HL-60 (cell line): ENCODE data around the gene SCAANT1.

ENCODE experiments used
- DNase-seq, 2 experiments: peaks; one replicate each; pipeline ENCODE4 v3.0.0-alpha.2; 2010 to 2020; ENCODE audit warnings: low read depth in 1 of 2, low spot score in 1 of 2
- H3K27ac ChIP-seq: fragments of 250-450 bp; sonication (Bioruptor Pico); replicated peaks from 2 replicates; pipeline ENCODE4 v1.5.1; 2020; ENCODE audit warnings: mild to moderate bottlenecking, moderate library complexity
- H3K27me3 ChIP-seq: fragments of 250-450 bp; sonication (Bioruptor Pico); 2 replicates; pipeline ENCODE4 v1.5.1; 2021; ENCODE audit warnings: mild to moderate bottlenecking, moderate library complexity; ENCODE audit not compliant: insufficient read depth, poor library complexity, severe bottlenecking
- H3K4me3 ChIP-seq: replicated peaks from 2 replicates; pipeline ENCODE4 v1.5.1; 2011; ENCODE audit warnings: mild to moderate bottlenecking, control low read depth, low read length; ENCODE audit not compliant: insufficient read depth
- GABPA ChIP-seq: IDR thresholded peaks from 2 replicates; pipeline ENCODE4 v1.6.1; 2012; ENCODE audit warnings: low read depth
- POLR2AphosphoS5 ChIP-seq: IDR thresholded peaks from 2 replicates; pipeline ENCODE4 v1.6.1; 2012; ENCODE audit warnings: low read depth
- SPI1 ChIP-seq: IDR thresholded peaks from 2 replicates; pipeline ENCODE4 v1.6.1; 2012; ENCODE audit warnings: low read depth, mild to moderate bottlenecking, borderline replicate concordance
- TF ChIP-seq, protein P1 (sequence below): IDR thresholded peaks from 2 replicates; pipeline ENCODE4 v1.6.1; 2012; ENCODE audit warnings: low read depth; ENCODE audit not compliant: insufficient replicate concordance
- TF ChIP-seq, protein P2 (sequence below): IDR thresholded peaks from one replicate; pipeline ENCODE4 v1.5.1; 2011; ENCODE audit warnings: low read length, control low read depth, inconsistent platforms; ENCODE audit not compliant: insufficient read depth

Gene SCAANT1

DNA sequence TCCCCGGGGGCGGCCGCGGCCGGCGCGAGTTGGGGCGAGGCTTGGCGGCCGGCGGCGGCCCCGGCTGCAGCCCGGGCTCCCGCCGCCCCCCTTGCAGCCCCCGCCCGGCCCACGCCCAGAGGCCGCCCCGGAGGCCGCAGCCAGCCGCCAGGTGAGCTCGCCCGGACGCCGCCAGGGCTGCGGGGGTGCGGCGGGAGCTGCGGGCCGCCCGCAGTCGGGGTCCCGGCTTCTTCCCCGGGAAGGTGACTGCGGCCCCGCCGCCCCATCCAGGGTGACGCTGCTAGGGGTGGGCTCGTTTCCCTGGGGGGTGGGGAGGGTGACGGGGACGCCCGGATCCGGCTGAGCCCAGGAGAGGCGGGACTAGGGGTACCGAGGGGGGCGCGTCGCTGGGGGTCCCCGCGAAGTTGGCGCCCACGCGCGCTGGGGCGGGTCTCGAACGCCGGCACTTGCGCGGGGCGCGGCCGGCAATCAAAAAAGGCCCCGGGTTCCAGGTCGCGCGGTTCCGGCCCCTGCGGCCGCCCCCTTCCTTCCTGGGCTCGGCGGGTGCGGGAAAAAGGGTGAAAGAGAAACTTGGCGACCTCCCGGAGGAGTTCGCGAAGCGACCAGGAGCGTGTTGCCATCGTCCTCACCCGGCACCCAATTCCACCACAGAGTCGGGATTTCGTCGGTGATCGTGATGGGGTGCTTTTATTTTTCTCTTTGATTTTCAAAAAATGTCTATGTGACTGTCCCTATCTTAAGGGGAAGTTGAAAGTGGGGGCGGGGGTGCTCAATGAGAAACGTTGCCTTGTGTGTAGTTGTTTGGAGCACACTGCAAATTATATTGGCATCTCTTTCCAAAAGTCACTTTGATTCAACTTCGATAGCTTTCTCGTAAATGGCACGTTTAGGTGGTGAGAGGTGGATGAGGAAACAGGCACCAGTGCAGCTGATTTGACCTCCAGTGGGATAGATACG, 47.9 kb downstream of the SCAANT1 start:
- Histone ChIP-seq H3K4me3 (peak overlapping the region; percentile 72), H3K27me3 (no peaks in the 10 kb centered on the region), H3K27ac (peak overlapping the region; percentile 91)
- DNase-seq = peak; percentile 37 to 68
- TF ChIP-seq GABPA (no peak), SPI1 (peak; percentile 15; the same call in 1 of the 2 replicates), POLR2AphosphoS5 (no peak)
- TF ChIP-seq, protein P1, sequence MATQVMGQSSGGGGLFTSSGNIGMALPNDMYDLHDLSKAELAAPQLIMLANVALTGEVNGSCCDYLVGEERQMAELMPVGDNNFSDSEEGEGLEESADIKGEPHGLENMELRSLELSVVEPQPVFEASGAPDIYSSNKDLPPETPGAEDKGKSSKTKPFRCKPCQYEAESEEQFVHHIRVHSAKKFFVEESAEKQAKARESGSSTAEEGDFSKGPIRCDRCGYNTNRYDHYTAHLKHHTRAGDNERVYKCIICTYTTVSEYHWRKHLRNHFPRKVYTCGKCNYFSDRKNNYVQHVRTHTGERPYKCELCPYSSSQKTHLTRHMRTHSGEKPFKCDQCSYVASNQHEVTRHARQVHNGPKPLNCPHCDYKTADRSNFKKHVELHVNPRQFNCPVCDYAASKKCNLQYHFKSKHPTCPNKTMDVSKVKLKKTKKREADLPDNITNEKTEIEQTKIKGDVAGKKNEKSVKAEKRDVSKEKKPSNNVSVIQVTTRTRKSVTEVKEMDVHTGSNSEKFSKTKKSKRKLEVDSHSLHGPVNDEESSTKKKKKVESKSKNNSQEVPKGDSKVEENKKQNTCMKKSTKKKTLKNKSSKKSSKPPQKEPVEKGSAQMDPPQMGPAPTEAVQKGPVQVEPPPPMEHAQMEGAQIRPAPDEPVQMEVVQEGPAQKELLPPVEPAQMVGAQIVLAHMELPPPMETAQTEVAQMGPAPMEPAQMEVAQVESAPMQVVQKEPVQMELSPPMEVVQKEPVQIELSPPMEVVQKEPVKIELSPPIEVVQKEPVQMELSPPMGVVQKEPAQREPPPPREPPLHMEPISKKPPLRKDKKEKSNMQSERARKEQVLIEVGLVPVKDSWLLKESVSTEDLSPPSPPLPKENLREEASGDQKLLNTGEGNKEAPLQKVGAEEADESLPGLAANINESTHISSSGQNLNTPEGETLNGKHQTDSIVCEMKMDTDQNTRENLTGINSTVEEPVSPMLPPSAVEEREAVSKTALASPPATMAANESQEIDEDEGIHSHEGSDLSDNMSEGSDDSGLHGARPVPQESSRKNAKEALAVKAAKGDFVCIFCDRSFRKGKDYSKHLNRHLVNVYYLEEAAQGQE = no peak

DNA sequence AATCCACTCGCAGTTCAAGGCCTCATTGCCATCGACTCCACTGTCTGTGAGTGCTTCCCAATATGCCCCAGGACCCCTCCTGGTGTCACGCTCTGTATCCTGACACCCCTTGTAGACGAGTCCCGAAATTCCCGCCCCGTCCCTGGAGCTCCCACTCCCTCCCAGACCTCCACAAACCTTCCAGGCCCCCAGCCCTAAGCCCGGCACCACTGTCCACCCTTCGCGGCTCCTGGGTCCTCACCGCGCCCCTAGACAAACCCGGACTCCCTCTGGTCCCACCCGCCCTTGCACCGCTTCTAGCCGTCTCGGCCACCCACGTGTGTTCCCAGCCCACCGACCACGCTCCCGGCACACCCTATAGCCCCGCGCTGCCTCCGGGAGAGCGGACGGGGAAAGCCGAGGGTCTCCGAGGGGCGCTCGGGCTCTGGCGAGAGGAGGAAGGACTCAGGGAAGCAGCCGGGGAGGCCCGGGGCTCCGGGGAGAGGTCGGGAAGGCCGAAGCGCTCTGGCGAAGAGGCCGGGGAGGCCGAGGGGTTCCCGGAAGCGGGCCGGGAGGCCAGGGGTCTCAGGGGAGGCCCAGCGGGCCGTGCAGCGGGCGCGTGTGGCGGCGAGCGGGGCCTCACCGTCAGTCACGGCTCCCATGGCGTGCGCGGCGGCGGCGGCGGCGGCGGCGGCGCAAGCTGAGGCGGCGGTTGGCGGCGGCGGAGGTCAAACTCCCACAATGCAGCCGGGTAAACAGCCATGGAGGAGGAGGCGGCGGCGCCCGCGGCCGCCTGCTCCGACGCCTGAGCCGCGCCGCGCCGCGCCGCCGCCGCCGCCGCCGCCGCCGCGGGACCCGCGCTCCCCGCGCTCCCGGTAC, 48.8 kb downstream of the SCAANT1 start, which contains the start of the genes ATXN7 and THOC7:
Gene ATXN7 (plus strand): TSS at position 718 of the 858 bp plus-strand sequence. CDS start 48,732 bp downstream, outside the sequence.
Gene THOC7 (minus strand): TSS at position 656 of the 858 bp plus-strand sequence. CDS start 15 bp downstream, at position 641.
- peak within 1 kb of the TSS; percentile 100 for H3K27ac ChIP-seq
- H3K4me3 ChIP-seq = peak within 1 kb of the TSS; percentile 80
- TF ChIP-seq, protein P1 = no peak
- no peak for TF ChIP-seq SPI1
- TF ChIP-seq, protein P2, sequence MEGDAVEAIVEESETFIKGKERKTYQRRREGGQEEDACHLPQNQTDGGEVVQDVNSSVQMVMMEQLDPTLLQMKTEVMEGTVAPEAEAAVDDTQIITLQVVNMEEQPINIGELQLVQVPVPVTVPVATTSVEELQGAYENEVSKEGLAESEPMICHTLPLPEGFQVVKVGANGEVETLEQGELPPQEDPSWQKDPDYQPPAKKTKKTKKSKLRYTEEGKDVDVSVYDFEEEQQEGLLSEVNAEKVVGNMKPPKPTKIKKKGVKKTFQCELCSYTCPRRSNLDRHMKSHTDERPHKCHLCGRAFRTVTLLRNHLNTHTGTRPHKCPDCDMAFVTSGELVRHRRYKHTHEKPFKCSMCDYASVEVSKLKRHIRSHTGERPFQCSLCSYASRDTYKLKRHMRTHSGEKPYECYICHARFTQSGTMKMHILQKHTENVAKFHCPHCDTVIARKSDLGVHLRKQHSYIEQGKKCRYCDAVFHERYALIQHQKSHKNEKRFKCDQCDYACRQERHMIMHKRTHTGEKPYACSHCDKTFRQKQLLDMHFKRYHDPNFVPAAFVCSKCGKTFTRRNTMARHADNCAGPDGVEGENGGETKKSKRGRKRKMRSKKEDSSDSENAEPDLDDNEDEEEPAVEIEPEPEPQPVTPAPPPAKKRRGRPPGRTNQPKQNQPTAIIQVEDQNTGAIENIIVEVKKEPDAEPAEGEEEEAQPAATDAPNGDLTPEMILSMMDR = no peak
- TF ChIP-seq POLR2AphosphoS5 = no peak
- no peak for TF ChIP-seq GABPA
- H3K27me3 ChIP-seq = no peaks in the 10 kb centered on the region
- peak; percentile 43 to 62 for DNase-seq

DNA sequence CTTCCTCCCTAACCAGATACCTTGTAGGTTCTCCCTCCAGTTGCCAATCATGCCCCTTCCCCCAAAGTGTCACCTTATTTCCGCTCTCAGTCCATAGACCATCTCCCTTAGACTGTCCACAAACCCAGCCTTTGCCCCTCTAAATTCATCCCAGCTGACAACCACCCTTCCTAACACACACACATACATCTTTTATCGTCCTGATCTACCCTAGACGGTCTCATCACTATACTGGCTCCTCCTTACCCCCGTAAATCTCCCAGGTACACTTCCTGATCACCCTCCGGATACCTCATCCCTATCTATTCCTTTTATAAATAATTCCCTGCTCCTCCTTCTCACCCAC, 49.4 kb downstream of the SCAANT1 start:
- no peak for DNase-seq
- H3K27ac ChIP-seq = peak overlapping the region; percentile 100
- H3K4me3 ChIP-seq = peak overlapping the region; percentile 80
- no peak for TF ChIP-seq POLR2AphosphoS5
- TF ChIP-seq GABPA = no peak
- TF ChIP-seq, protein P2 = no peak
- TF ChIP-seq, protein P1 = no peak
- TF ChIP-seq SPI1 = no peak
- no peaks in the 10 kb centered on the region for H3K27me3 ChIP-seq
